Measurements from ENCODE around the gene HERC2.

DNA sequence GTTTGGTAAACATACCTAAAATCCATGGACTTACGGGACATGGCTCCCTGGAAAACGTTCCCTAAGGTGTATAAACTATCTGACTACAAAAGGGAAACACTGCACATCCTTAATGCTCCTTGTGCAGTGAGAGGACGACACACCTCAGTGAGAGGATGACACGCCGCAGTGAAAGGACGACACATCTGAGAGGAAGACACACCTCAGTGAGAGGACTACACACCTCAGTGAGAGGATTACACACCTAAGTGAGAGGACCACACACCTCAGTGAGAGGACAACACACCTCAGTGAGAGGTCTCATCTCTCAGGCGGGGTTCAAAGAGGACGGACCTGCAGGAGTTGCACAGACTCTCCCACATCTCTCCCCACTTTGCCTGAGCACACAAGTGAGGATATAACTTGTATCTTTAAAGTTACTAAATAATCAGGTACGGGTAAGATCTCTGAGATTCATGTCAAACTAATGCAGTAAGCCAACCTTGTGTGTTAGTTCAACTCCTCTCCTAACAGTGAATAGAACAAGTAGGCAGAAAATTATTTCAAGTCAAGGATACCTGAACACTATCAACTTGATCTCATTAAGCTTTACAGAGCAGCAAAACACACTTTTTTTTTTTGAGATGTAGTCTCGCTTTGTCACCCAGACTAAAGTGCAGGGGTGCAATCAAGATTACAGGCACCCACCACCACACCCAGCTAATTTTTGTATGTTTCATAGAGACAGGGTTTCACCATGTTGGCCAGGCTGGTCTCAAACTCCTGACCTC, 32.1 kb downstream of the HERC2 start:
- TF ChIP-seq CTCF (IDR thresholded peaks at IDR 0.05; ENCODE audit: low read length) (no peak), EZH2 (IDR thresholded peaks at IDR 0.05; ENCODE audit: borderline replicate concordance, low read length) (no peak)

Measured in OCI-LY1 (cell line).